Measurements from ENCODE around the gene C6orf132.

Gene C6orf132

GRCh38 chr6:42091718-42092023 lies 50.7 kb downstream of the C6orf132 start:
- in situ Hi-C loops (cut with HindIII; ENCODE audit: low pct_ligation_motif_present, low sequenced_read_pairs) = no loop called here
- DNase-seq = no peak
- no peak for TF ChIP-seq CTCF (IDR thresholded peaks at IDR 0.05; ENCODE audit: low read depth, low read length, missing control alignments)

GRCh38 chr6:42090819-42091717 lies 51.4 kb downstream of the C6orf132 start:
- no peaks in the 10 kb centered on the region for H3K36me3 ChIP-seq (replicated peaks)
- no peak for DNase-seq
- no peaks in the 10 kb centered on the region for H3K27me3 ChIP-seq (replicated peaks)
- TF ChIP-seq CTCF (IDR thresholded peaks at IDR 0.05; ENCODE audit: low read depth, low read length, missing control alignments) = no peak
- in situ Hi-C loops (cut with HindIII; ENCODE audit: low pct_ligation_motif_present, low sequenced_read_pairs) = no loop called here
- no peak overlapping the region for H3K4me3 ChIP-seq (ENCODE audit: low read depth, low read length)
- H3K27ac ChIP-seq = no peak overlapping the region

More at GRCh38 chr6:42091718-42092023, 50.7 kb downstream of the C6orf132 start:
- Histone ChIP-seq H3K4me3 (ENCODE audit: low read depth, low read length) (no peak overlapping the region), H3K36me3 (replicated peaks) (no peaks in the 10 kb centered on the region), H3K27me3 (replicated peaks) (no peaks in the 10 kb centered on the region), H3K27ac (no peak overlapping the region)

GRCh38 chr6:42088101-42088591 lies 54.3 kb downstream of the C6orf132 start:
- H3K27ac ChIP-seq = no peak overlapping the region
- H3K27me3 ChIP-seq (replicated peaks) = no peaks in the 10 kb centered on the region
- H3K4me3 ChIP-seq (ENCODE audit: low read depth, low read length) = no peak overlapping the region
- no peak for DNase-seq
- no peaks in the 10 kb centered on the region for H3K36me3 ChIP-seq (replicated peaks)
- in situ Hi-C loops (cut with HindIII; ENCODE audit: low pct_ligation_motif_present, low sequenced_read_pairs) = no loop called here
- no peak for TF ChIP-seq CTCF (IDR thresholded peaks at IDR 0.05; ENCODE audit: low read depth, low read length, missing control alignments)

- no peak for DNase-seq
- Histone ChIP-seq H3K36me3 (replicated peaks) (peaks cover 2% of the 10 kb centered on the region), H3K27me3 (replicated peaks) (no peaks in the 10 kb centered on the region), H3K4me3 (ENCODE audit: low read depth, low read length) (no peak overlapping the region), H3K27ac (no peak overlapping the region)
- TF ChIP-seq CTCF (IDR thresholded peaks at IDR 0.05; ENCODE audit: low read depth, low read length, missing control alignments) = peak; percentile 50
- in situ Hi-C loops (cut with HindIII; ENCODE audit: low pct_ligation_motif_present, low sequenced_read_pairs) = no loop called here
Observed at GRCh38 chr6:42086046-42087035, 56.1 kb downstream of the C6orf132 start.

- H3K27ac ChIP-seq = no peak overlapping the region
- TF ChIP-seq CTCF (IDR thresholded peaks at IDR 0.05; ENCODE audit: low read depth, low read length, missing control alignments) = no peak
- no peak overlapping the region for H3K4me3 ChIP-seq (ENCODE audit: low read depth, low read length)
- in situ Hi-C loops (cut with HindIII; ENCODE audit: low pct_ligation_motif_present, low sequenced_read_pairs) = no loop called here
- peaks cover 2% of the 10 kb centered on the region for H3K36me3 ChIP-seq (replicated peaks)
- no peak for DNase-seq
- no peaks in the 10 kb centered on the region for H3K27me3 ChIP-seq (replicated peaks)
Observed at GRCh38 chr6:42084889-42085288, 57.5 kb downstream of the C6orf132 start.
